22Rv1 (cell line): ENCODE results near the gene PGD.

Experiments
- CTCF ChIP-seq: fragments of 450-650 bp; IDR thresholded peaks from 2 replicates; pipeline ENCODE4 v1.5.1; 2017; ENCODE audit warnings: mild to moderate bottlenecking
- ZFX ChIP-seq: fragments of 450-650 bp; IDR thresholded peaks from 2 replicates; pipeline ENCODE4 v1.6.1; 2017; ENCODE audit warnings: antibody characterized with exemption, borderline replicate concordance

GRCh38 chr1:10383630-10384029, 15.2 kb upstream of the PGD start:
- TF ChIP-seq CTCF, result no peak
- TF ChIP-seq ZFX, result no peak
